NOMO-1 (cell line): Measurements from ENCODE around the gene MYO5B.
"Not testable (repeated sequence)": the region's sequence is repeated elsewhere in the genome, so short reads cannot be mapped to it uniquely, and the experiment has no call there.

Experiments used
- DNase-seq, 2 experiments: peaks; one replicate each; lab custom pipeline; 2025; ENCODE audit not compliant: unreplicated experiment in 2 of 2; lab: John Stamatoyannopoulos, UW

MYO5B gene

DNA sequence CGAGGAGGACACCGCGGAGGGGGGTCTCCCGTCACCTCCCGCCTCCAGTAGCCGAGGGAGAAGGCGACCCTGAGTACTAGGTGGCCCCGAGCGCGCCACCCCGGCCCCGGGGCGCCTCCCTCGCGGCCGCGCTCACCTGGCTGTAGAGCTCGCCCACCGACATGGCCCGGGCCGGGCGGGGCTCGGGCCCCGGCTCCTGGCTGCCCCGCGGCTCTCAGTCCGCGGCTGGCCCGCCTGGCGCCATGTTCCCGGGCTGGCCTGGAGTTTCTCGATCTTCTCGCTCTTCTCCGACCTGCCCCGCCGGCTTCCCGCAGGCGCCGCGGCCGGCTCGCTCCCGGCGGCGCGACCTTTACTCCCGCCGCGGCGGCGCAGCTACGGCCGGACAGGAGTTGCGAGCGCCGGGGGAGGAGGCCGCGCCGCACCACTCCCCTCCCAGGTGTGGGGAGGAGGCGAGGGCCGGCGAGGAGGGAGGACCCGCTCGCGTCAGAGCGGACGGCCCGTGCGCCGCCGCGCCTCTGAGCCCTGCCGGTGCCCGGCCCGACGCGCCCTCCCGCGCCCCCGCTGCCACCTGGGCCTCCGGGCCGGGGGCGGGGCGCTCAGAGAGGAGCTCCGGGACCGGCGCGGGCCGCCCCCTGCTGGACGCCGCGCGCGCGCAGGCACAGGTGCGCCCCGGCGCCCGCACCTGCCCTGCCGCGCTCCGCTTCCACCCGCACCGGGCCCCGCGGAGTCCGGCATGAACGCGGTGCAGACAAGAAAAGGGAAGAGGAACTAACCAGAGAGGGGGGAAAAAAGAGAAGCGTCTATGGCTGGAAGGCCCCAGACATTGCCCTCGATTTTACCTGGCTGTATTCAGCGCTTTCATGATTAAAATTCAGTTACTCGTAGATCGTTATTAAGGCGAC is at the start of gene MYO5B:
MYO5B (minus strand) TSS at position 517 of the 902 bp plus-strand sequence; CDS start at position 163, 354 bp downstream.
- peak; percentile 37 to 59 for DNase-seq

DNA sequence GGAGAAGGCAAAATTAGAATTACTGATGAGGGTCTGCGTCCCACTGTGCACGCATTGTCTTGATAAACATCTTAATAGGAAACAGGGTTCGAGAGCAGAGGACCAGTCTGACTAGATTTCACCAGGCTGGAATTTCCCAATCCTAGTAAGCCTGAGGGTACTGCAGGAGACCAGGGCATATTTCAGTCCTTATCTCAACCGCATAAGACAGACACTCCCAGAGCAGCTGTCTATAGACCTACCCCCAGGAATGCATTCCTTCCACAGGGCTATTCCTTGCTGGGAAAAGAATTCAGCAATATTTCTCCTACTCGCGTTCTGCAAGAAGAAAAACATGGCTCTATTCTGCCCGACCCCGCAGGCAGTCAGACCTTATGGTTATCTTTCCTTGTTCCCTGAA is 46.8 kb upstream of the MYO5B start:
- not testable (repeated sequence) for DNase-seq

DNA sequence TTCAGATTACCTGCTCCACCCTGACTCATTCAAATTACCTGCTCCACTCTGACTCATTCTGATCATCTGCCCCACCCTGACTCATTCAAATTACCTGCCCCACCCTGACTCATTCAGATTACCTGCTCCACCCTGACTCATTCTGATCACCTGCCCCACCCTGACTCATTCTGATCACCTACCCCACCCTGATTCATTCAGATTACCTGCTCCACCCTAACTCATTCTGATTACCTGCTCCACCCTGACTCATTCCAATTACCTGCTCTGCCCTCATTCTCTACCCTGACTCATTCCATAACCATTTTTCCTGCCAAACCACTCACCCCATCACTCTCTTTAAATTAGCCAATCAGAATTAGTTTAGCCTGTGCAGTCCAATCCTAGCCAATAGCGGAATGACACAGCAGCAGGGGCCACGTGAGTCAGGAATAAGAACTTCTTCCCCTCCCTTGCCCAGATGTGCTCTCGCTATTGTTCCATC is 45.2 kb upstream of the MYO5B start:
- no peak for DNase-seq

DNA sequence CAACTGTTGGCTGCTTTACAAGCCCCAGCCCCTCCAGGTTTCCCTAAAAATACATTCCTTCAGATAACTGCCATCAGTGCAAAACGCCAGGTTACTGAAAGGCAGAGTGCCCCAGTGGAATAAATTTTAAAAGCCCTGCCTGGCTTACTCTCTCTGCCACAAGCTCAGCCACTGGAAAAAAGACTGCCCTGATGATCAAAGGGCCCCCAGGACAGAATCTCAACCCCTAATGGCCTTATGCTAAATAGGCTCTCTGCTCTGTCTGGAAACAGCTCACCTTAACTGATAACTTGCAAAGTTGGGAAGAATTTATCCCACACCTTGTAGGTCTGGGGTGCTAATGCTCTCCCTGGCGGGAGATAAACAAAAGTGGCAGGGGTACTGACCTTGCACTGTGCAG is 37.5 kb upstream of the MYO5B start:
- no peak for DNase-seq

DNA sequence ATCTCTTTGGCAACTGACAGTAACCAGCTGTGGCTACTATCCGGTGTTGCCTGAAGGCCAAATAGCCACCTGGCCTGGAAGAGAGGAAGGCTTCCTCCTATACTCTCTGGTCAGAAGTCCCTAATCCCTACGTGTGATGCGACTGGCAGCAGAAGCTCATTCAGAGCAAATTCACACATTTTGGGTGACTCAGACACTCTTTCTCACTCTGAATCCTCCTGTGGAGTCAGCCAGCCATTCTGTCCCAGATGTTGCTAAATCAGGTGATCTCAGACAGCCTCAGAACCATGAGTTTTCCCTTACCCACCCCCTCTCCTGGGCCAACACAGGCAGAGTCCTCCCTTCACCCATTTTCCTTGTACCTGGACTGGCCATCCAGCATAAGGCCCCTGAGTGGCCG is 36.7 kb upstream of the MYO5B start:
- DNase-seq = no peak

DNA sequence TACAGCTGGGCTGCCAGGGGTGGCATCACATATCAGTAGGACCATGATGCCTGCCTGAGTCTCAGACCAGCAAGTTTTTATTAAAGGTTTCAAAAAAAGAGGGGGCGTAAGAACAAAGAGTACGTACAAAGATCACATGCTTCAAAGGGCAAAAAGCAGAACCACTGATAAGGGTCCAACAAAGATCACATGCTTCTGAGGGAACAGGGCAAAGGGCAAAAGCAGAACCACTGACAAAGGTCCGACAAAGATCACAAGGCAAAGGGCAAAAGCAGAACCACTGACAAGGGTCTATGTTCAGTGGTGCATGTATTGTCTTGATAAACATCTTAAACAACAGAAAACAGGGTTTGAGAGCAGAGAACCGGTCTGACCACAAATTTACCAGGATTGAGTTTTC is 25.3 kb upstream of the MYO5B start:
- DNase-seq = not testable (repeated sequence)

DNA sequence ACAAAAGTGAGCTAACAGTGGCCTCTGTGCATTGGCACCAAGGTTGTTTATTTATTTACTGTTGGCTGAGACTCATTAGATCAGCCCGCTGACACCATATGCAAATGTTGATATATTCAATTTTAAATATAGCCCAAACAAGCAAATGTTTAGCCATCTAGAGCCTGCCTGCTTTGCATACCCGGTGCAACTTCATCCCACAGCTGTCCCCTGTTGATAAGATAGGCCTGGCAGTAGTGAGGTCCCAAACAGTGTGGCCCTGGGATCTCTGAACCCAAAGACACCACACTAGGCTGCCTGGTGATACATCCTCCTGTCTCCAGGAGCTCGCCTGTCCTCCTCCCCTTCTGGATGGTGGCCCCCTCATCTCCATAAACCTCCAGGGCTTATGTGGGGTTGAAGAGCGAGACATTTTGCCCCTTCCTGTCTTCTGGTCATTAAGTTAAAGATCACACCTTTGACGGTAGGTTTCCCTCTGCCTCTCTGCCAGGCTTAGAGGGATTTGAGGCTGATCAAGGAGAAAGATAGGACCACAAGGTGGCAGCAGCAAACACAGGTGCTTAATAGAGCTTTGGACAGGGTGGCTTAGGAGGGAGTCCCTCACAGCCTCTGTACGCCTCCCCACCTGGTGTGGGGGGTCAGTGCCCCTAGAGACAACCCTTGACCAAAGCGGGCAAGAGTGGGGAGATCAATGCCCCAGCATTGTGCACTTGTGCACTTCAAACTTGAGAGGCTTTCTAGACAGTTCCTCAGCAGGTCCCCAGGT is 23.7 kb upstream of the MYO5B start:
- no peak for DNase-seq

DNA sequence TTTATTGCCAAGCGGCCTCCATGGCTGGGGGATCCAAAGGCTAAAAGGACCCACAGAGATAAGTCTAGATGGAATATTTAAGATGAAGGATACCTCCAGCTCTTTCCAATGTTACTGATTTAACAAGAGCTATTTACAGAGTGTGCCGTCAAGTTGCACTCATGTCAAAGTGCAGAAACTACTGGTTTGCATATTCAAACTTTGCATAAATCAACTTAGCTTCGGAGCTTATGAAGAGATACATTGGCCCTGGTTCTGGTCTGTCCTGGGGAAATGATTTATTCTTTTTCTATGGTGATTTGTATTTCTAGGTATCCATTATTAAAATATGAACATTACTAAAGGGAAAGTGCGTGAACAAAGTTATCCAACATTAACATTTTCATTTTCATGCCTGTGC is 14.4 kb upstream of the MYO5B start:
- no peak for DNase-seq

DNA sequence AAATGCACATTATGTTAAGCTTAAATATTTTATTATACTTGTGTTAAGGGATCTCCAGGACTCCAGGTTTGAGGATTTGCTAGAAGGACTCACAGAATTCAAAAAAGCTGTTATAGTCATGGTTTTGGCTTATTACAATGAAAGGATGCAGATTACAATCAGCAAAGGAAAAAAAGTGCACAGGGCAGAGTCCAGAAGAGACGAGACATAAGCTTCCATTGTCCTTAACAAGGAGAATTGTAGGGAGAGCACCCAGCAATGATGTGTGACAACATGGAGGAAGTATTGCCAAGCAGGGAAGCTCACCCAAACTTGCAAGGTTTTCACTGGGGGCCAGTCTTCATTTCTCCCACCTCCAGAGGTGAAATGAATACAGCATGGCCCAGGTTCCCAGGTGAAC is 12.8 kb upstream of the MYO5B start:
- DNase-seq = no peak

DNA sequence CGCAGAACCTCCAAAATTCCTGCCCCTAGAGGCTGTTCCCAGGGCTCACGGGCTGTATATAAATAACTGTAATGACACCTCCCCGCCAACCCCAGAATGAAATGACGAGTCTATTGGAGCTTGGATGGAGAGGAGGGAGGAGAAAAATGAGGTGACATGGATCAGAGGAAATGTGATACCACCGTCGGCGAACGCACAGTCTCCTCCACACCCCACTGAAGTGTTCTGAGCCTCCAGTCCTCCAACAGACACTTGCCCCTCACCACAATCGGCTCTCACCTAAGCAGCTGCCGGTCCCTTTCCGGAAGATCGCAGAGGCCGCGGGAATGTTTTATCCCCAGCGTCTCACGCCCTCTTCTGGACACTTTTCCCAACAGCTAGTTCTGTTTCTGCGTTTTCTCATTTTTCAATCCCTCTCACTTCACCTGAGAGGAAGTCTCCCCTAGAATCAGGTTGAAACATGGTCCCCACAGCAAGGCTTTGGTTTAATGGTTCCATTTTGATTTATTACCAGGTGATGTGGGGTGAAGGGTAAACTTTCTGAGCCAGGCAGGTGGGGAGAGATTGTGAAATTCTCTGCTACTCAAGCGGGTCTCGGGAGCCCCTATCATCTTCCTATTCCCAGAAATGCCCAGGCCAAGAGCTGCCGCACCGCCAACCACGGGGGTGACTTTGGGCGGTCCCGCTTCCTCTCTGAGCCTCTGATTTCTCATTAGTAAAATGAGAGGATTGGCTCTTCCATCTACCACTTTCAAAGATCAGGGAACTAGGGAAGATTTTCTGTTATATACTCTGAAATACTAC is 9.1 kb upstream of the MYO5B start:
- DNase-seq = peak in 1 of 2 experiments; percentile 15

DNA sequence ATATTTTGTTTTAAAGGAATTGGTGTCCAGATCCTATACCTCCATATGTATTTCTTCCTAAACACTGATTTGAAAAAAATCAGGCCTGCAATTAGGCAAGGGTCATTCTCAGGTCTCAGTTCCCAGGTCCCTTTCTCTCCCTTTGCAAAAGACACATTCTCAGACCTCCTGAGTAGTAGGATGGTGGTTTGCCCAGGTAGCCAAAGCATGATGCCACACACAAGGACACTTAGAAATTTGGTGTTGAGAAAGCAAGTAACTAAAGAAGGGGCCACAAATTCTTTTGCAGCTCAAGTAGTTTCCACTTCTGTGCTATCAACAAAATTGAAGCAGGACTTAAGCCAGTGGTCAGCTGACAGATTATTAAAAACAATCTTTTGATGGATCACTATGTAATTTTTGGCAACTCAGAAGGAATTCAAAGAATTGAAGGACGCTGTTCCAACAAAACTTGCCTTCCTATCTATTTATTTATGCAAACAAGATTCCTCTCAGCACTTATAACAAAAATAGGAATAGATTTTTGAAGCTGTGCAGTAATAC is 6.6 kb upstream of the MYO5B start:
- no peak for DNase-seq

DNA sequence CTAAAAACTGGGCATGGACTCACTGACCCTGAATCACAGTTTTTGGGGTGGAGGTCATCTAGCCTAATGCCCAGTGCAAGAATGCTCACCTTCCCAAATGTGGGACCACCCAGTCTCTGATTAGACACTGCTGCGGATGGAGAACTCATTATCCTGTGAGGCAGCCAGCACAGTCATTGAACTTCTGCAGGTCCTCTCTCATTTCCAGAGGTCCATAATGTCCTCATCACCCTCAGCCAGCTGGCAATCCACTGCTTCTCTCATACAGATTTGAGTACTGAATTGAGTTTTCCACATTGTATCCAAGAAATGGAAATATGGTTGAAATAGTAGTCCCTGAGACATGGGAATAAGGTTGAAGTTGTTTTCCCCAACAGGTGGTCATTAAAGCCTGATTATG is 5.0 kb upstream of the MYO5B start:
- no peak for DNase-seq

DNA sequence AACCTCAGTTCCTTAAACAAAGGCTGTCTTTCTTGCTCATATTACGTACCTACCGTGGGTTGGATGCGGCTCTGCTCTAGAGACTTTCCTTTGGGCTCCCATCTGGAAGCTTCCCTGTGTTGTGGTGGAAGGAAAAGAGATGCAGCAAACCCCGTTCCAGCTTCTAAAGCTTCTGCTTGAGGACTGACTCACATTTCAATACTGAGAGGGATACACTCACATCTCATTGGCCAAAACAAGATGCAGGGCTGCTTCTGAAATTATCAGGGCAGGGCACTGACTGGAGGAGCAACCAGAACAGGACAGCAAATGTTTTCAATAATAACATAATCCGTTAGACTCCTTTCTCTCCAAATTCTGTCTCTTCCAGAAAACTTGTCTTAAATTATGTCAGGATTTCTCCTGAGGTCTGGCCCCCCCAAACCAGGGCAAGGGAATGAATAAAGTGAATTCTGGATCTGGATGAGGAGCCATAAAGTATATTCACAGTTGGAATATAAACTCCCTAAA is 4.5 kb upstream of the MYO5B start:
- no peak for DNase-seq

DNA sequence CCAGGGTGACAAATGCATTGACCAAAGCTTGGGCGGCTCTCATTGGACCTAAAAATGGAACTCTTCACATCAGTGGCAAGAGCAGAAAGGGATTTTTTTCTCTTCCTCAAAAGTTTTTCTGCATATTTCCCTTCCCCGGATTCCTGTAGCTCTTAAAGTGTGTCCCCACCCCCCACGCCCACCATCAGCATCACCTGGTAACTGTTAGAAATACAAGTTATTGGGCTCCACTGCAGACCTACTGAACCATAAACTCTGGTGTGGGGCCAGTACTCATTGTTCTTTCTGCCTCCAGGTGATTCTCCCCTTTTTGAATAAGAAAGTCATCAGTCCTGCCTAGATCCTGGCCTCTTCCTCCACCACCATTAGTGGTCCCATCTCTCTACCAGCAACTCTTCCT is 1.3 kb upstream of the MYO5B start:
- no peak for DNase-seq

DNA sequence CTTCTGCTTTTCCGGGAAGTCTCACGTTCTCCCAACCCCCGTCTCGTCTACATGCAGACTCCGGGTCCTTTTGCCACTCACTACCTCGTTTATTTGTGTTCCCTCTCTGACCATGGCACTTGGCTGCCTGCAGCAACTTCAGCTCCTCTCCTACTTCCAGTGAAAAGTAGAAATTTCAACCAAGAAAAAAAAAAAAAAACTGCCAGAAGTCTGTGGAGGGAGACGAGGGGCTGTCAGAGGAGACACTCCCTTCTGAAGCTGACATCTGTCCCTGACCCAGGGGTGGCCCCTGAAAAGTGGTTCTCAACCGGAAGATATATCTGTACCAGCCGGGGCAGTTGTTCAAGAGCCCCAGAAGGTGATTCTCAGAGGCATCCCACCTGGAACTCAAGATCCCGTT is 742 bp upstream of the MYO5B start:
- no peak for DNase-seq

DNA sequence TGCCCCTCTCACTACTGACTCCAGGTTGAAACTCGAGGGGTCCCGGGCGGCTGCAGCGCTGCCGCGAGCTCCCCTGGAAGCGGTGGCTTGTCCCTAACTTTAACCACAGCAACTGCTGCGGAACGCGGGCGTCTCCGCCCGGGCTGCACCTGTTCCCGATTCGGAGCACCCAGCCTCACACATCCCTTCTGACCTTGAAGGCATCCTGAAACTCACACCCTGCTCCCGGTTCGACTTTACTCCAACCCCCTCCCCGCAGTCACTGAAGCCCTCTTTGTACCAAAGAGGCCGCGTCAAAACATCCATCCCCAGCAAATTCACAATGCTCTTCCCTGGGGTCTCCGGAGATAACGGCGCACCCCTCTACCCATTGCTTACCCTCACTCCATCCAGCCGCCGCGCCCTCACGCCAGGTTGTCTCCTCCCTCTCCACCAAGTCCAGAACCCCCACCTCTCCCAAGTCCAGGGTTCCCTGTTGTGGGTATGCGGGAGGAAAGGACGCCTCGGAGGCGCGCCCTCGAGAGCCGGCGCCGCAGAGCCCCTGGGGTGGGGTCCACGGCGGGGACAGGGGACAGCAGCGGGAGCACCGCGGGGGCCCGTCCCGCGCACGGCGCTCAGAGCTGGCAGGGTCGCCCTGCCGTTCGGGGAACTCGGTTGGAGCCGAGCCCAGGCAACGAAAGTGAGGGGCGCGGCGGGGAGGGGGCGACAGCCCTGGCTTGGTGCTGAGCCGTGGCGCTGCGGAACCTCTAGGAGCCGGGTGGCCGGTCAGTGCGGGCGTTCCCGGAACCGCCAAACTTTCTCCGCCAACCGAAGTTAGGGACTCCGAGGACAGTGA is 934 bp downstream of the MYO5B start:
- no peak for DNase-seq

DNA sequence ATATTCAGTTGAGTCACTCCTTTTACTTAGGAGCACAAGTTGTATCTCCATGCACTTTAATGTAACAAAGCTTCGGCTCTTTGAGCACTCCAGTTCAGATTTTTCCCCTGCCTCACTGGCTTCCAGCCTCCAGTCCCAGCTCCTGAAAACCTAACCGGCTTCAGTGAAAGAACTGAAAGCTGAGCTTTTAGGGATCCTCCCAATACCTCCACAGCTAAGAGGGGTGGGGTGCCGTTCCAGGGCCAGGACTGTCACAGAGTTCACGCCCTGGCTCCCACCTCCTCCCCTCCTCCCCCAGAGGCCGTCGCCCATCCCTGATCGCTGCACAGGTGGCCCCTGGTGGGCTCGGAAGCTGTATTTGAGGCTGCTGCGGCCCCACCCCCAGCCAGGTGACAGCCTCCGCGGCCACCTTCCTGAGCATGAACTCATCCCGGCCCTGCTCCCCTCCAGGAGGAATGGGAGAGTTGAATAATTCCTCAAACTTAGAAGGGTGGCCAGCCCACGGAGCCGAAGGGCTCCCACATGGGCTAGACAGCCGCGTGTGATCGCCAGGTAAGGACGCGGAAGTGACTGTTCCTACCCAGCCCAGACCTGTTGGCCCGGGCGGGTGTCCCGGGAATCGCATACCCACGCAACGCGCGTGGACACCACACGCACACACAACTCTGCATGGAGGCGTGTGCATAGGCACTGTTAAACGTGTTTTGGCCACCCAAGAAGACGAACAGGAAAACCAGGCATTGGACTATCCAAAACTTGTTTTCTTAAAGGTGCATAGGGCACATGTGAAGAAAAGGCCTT is 1.8 kb downstream of the MYO5B start:
- no peak for DNase-seq

DNA sequence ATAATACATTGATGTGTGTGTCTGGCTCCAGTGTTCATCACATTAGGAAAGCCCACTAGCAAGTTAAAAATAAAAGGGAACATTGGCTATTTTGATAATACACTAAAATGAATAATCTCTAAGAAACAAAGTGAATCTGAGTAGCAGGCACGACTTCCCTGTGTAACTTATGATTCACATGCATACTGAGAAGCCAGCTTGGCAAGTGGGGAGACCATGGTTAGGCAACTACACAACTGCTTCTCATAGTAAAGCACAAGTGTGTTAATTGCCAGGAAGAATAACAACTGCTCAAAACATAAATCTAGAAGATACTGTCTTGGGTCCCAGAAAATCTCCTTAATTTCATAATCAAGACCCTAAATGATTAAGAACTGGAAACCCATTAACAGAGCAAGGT is 4.0 kb downstream of the MYO5B start:
- DNase-seq = no peak

DNA sequence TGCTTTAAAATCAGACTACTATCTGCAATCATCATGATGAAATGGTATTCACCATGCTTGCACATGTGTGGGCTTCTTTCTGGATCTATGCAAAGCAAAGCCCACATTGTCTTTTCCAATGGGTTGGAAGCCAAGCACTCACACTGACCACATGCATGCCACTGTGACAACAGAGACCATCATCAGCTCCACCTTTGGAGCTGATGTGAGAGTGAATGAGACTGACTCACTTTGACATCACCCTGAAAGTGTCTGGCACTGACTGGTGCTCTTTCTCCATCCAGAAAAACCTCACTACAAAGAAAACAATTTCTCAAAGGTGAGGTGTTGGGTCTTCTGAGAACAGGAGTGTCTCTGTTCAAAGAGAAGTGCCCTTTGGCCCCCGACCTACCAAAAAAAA is 4.7 kb downstream of the MYO5B start:
- no peak for DNase-seq
